ENCODE data around the gene UGT2B11. TPM values are rescaled to one million over a fixed set of nuclear protein-coding genes. Genes with fewer than 3 reads are reported as not detected.
"Not testable (repeated sequence)": the region's sequence is repeated elsewhere in the genome, so short reads cannot be mapped to it uniquely, and the experiment has no call there.

Gene UGT2B11
- polyA plus RNA-seq, 1 donor: 0.15 TPM

DNA sequence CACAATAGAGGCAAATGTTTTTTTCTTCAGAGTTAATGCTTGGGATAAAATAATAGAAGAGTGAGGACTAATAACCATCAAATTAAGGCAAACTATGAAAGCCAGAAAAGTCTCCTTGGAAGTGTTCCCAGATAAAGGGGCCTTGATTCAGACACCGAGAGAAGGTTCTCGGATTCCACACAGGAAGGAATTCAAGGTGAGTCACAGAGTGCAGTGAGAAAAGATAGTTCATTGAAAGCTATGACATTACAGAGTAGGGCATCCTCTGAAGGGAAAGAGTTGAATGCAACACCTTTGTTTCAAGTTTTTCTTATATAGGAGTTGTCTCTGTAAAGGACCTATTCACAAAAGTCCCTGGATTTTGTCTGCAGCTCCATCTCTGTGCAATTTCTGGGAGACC is 3.9 kb upstream of the UGT2B11 start:
- H3K27me3 ChIP-seq (ENCODE audit: control insufficient read depth, insufficient read depth, low read length); H3K4me3 ChIP-seq (ENCODE audit: low read length); H3K9me3 ChIP-seq (ENCODE audit: control insufficient read depth, low read depth, low read length); H3K36me3 ChIP-seq (ENCODE audit: control insufficient read depth, insufficient read depth, low read length); DNase-seq; H3K27ac ChIP-seq (ENCODE audit: low read length); H3K4me1 ChIP-seq (ENCODE audit: control insufficient read depth, insufficient read depth, low read length): not testable (repeated sequence)
- WGBS (ENCODE audit: insufficient coverage, low lambda C conversion rate): no CpG with 5 or more reads among the region's 2 CpGs

DNA sequence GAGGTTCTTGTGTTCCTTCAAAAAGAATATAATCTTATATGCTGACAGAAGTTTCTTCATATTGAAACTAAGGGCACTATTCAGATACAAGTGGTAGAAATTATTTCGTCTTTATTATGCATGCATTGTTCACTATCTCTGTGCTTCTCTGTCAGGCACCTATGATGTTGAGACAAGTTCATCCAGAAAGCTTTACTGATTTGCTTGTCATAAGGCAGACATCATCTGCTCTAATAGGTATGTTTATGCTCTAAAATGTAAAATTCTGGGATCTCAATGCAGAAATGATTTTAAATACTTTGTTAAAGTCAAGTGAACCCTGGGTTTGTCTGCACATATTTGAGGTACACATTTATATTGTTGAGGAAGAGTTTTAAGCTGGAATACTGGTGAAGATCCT is 3.6 kb downstream of the UGT2B11 start:
- 100% methylated on average over 1 of the region's 1 CpG for WGBS (ENCODE audit: insufficient coverage, low lambda C conversion rate)
- Histone ChIP-seq H3K4me1 (ENCODE audit: control insufficient read depth, insufficient read depth, low read length) (no peaks in the 10 kb centered on the region), H3K27ac (ENCODE audit: low read length) (no peak overlapping the region), H3K4me3 (ENCODE audit: low read length) (no peak overlapping the region), H3K36me3 (ENCODE audit: control insufficient read depth, insufficient read depth, low read length) (no peaks in the 10 kb centered on the region), H3K9me3 (ENCODE audit: control insufficient read depth, low read depth, low read length) (no peaks in the 10 kb centered on the region), H3K27me3 (ENCODE audit: control insufficient read depth, insufficient read depth, low read length) (no peaks in the 10 kb centered on the region)
- DNase-seq: no peak

DNA sequence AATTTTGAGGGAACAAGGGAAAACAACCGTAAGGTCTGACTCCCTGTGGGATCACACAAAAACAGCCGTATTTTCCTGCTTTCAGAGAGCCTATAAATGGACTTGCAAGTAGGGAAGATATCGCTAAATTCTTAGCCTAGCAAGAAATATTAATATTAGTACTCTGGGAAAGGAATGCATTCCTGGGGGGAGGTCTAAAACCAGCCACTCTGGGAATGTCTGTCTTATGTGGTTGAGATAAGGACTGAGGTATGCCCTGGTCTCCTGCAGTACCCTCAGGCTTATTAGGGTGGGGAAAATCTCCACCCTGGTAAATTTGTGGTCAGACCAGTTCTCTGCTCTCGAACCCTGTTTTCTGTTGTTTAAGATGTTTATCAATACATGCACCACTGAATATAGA is 16.0 kb downstream of the UGT2B11 start:
- not testable (repeated sequence) for H3K9me3 ChIP-seq (ENCODE audit: control insufficient read depth, low read depth, low read length); H3K27ac ChIP-seq (ENCODE audit: low read length); H3K4me1 ChIP-seq (ENCODE audit: control insufficient read depth, insufficient read depth, low read length); DNase-seq; H3K36me3 ChIP-seq (ENCODE audit: control insufficient read depth, insufficient read depth, low read length); H3K4me3 ChIP-seq (ENCODE audit: low read length); H3K27me3 ChIP-seq (ENCODE audit: control insufficient read depth, insufficient read depth, low read length)
- WGBS (ENCODE audit: insufficient coverage, low lambda C conversion rate): 100% methylated on average over 1 of the region's 4 CpGs

DNA sequence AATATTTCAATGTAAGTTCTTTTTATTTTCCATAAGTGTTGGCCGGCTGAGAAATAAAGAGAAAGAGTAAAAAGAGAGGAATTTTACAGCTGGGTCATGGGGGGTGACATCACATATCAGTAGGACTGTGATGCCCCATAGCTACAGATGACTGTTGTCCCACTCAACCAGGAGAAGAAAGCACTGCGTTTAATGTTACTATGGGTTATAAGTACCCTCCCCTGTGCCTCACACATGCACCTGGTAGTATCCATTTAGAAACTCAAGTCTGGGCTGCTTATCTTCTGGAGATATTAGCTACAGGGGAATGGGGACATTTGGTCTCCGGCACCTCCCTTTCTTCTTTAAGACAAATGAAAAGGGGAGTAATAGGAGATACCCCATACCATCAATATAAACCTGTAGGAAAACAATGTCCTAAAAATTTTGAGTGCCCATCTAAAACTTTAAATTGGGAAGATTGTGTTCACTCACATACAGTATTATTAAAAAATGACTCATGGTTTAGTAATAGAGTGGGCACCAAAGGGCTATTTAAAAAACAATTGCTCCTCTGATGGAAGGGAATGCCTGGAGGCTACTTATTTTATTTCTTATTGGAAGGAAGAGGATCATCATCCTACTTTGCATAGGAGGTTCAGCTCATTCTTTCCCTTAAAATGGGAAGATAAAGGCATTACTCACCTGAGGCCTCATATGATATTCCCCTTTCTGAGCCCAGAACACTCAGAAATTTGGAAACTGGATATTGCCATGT is 18.2 kb downstream of the UGT2B11 start:
- H3K4me1 ChIP-seq (ENCODE audit: control insufficient read depth, insufficient read depth, low read length): no peaks in the 10 kb centered on the region
- no peak overlapping the region for H3K4me3 ChIP-seq (ENCODE audit: low read length)
- WGBS (ENCODE audit: insufficient coverage, low lambda C conversion rate): 100% methylated on average over 1 of the region's 3 CpGs
- H3K27ac ChIP-seq (ENCODE audit: low read length): no peak overlapping the region
- no peaks in the 10 kb centered on the region for H3K27me3 ChIP-seq (ENCODE audit: control insufficient read depth, insufficient read depth, low read length)
- no peak for DNase-seq
- H3K36me3 ChIP-seq (ENCODE audit: control insufficient read depth, insufficient read depth, low read length): no peaks in the 10 kb centered on the region
- H3K9me3 ChIP-seq (ENCODE audit: control insufficient read depth, low read depth, low read length): peaks cover 5% of the 10 kb centered on the region

DNA sequence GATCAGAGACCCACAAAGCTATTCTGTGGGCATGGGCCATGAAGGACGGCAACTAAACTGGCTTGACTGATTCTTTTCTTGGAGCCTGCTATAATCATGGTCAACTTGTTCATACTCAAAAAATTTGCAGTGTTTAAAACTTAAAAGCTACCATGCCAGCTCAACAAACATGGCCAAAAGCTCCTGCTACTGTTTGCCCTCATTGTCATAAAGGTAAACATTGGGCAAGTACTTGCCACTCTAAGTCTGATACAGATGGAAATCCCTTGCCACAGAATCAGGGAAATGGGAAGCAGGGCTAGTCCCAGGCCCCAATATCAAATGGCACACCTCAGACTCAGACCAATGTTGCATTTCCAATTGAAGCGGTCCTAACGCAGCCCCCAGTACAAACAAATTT is 20.4 kb downstream of the UGT2B11 start:
- Histone ChIP-seq H3K27me3 (ENCODE audit: control insufficient read depth, insufficient read depth, low read length) (no peaks in the 10 kb centered on the region), H3K36me3 (ENCODE audit: control insufficient read depth, insufficient read depth, low read length) (no peaks in the 10 kb centered on the region), H3K27ac (ENCODE audit: low read length) (no peak overlapping the region), H3K4me1 (ENCODE audit: control insufficient read depth, insufficient read depth, low read length) (no peaks in the 10 kb centered on the region), H3K9me3 (ENCODE audit: control insufficient read depth, low read depth, low read length) (peaks cover 5% of the 10 kb centered on the region), H3K4me3 (ENCODE audit: low read length) (no peak overlapping the region)
- no CpG with 5 or more reads among the region's 3 CpGs for WGBS (ENCODE audit: insufficient coverage, low lambda C conversion rate)
- DNase-seq: no peak

DNA sequence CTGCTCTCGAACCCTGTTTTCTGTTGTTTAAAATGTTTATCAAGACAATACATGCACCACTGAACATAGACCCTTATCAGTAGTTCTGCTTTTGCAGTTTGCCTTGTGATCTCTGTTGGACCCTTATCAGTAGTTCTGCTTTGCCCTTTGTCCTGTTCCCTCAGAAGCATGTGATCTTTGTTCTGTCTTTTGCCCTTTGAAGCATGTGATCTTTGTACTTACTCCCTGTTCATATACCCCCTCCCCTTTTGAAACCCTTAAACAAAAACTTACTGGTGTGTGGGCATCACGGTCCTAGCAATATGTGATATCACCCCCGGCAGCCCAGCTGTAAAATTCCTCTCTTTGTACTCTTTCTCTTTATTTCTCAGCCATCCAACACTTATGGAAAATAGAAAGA is 22.6 kb downstream of the UGT2B11 start:
- WGBS (ENCODE audit: insufficient coverage, low lambda C conversion rate): no CpG with 5 or more reads among the region's 3 CpGs
- DNase-seq; H3K9me3 ChIP-seq (ENCODE audit: control insufficient read depth, low read depth, low read length); H3K4me1 ChIP-seq (ENCODE audit: control insufficient read depth, insufficient read depth, low read length); H3K27ac ChIP-seq (ENCODE audit: low read length); H3K4me3 ChIP-seq (ENCODE audit: low read length); H3K36me3 ChIP-seq (ENCODE audit: control insufficient read depth, insufficient read depth, low read length); H3K27me3 ChIP-seq (ENCODE audit: control insufficient read depth, insufficient read depth, low read length): not testable (repeated sequence)

DNA sequence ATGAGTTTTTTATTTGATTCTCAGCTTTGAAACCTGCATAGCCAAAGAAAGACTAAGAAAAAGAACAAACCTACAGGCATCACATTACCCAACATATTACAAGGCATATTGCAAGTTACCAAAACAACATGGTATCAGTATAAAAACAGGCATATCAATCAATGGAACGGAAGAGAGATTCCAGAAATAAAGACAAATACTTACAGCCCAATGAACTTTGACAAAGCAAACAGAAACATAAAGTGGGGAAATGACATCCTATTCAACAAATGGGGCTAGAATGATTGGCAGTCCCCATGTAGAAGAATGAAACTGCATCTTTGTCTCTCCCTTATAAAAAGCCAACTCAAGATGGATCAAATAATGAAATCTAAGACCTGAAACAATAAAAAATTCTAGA is 23.9 kb downstream of the UGT2B11 start:
- H3K27ac ChIP-seq (ENCODE audit: low read length); H3K27me3 ChIP-seq (ENCODE audit: control insufficient read depth, insufficient read depth, low read length); H3K9me3 ChIP-seq (ENCODE audit: control insufficient read depth, low read depth, low read length); H3K4me3 ChIP-seq (ENCODE audit: low read length); H3K36me3 ChIP-seq (ENCODE audit: control insufficient read depth, insufficient read depth, low read length); H3K4me1 ChIP-seq (ENCODE audit: control insufficient read depth, insufficient read depth, low read length); DNase-seq: not testable (repeated sequence)
- 89% methylated on average over 1 of the region's 1 CpG for WGBS (ENCODE audit: insufficient coverage, low lambda C conversion rate)

DNA sequence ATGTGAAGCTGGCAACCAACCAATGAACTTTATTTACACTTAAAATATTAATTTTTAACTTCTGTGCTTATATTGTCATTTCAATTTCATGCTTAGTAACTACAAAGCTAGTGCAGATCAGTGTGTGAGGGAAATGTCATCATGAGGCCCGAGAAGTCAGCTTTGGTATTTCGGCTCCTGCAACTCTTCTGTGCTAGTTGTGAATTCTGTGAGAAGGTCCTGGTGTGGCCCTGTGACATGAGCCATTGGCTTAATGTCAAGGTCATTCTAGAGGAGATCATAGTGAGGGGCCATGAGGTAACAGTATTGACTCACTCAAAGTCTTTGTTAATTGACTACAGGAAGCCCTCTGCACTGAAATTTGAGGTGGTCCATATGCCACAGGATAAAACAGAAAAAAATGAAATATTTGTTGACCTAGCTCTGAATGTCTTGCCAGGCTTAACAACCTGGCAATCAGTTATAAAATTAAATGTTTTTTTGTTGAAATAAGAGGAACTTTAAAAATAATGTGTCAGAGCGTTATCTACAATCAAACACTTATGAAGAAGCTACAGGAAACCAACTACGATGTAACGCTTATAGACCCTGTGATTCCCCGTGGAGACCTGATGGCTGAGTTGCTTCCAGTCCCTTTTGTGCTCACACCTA is 32.9 kb downstream of the UGT2B11 start:
- not testable (repeated sequence) for H3K27me3 ChIP-seq (ENCODE audit: control insufficient read depth, insufficient read depth, low read length); H3K4me3 ChIP-seq (ENCODE audit: low read length); H3K36me3 ChIP-seq (ENCODE audit: control insufficient read depth, insufficient read depth, low read length); H3K27ac ChIP-seq (ENCODE audit: low read length); DNase-seq; H3K9me3 ChIP-seq (ENCODE audit: control insufficient read depth, low read depth, low read length); H3K4me1 ChIP-seq (ENCODE audit: control insufficient read depth, insufficient read depth, low read length)
- WGBS (ENCODE audit: insufficient coverage, low lambda C conversion rate): no CpG with 5 or more reads among the region's 6 CpGs

DNA sequence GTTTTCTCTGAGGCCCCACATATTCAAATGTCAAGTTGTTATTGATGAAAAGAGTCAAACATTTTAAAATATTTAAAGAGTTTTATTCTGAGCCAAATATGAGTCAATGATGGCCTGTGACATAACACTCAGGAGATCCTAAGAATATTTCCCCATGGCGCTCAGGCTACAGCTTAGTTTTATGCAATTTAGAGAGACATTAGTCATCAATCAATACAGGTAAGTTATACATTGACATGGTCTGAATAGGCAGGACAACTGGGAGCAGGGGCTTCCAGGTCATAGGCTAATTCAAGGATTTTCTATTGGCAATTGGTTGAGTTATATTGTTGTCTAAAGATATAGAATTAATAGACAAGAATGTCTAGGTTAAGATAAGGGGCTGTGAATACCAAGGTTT is 34.7 kb downstream of the UGT2B11 start:
- H3K9me3 ChIP-seq (ENCODE audit: control insufficient read depth, low read depth, low read length); H3K27me3 ChIP-seq (ENCODE audit: control insufficient read depth, insufficient read depth, low read length): not testable (repeated sequence)
- DNase-seq: peak; percentile 9 to 76

DNA sequence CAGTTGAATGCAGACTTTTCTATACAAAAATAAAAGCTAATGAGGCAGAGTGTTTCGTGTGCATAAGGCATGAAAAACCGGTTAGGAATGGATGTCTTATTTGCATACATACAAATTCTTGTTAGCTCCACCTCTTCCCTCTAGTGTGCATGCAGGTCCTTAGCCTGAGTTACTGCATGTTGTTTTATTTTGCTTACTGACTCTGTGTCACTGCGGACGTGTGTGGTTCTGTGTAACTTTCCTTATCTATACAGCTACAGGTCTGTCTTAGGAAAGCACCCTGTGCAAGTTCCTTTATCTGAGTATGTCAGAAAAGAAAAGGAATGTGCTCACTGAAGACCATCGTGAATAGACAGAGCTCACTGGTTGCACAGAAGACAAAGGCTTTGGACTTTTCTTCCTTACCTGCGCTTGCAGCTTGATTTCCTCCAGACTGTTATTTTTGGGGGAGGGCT is 35.8 kb downstream of the UGT2B11 start:
- not testable (repeated sequence) for H3K27me3 ChIP-seq (ENCODE audit: control insufficient read depth, insufficient read depth, low read length); H3K9me3 ChIP-seq (ENCODE audit: control insufficient read depth, low read depth, low read length); H3K4me3 ChIP-seq (ENCODE audit: low read length); H3K36me3 ChIP-seq (ENCODE audit: control insufficient read depth, insufficient read depth, low read length); H3K4me1 ChIP-seq (ENCODE audit: control insufficient read depth, insufficient read depth, low read length)
- peak; percentile 10 to 59 for DNase-seq
- peak overlapping the region; percentile 39 for H3K27ac ChIP-seq (ENCODE audit: low read length)
- 60% methylated on average over 1 of the region's 6 CpGs for WGBS (ENCODE audit: insufficient coverage, low lambda C conversion rate)

More for the DNA sequence above, 34.7 kb downstream of the UGT2B11 start:
- 20% methylated on average over 1 of the region's 1 CpG for WGBS (ENCODE audit: insufficient coverage, low lambda C conversion rate)
- peak overlapping the region; percentile 39 for H3K27ac ChIP-seq (ENCODE audit: low read length)
- H3K4me1 ChIP-seq (ENCODE audit: control insufficient read depth, insufficient read depth, low read length); H3K4me3 ChIP-seq (ENCODE audit: low read length); H3K36me3 ChIP-seq (ENCODE audit: control insufficient read depth, insufficient read depth, low read length): not testable (repeated sequence)

All from large intestine (tissue), 3 donors.